ENCODE results near the gene ZFP69B. TPM values are rescaled to one million over a fixed set of nuclear protein-coding genes. Genes with fewer than 3 reads are reported as not detected.

ZFP69B gene
- total and polyA plus RNA-seq, 8 donors: 0.85 to 2.4 (median 1.5) TPM

DNA sequence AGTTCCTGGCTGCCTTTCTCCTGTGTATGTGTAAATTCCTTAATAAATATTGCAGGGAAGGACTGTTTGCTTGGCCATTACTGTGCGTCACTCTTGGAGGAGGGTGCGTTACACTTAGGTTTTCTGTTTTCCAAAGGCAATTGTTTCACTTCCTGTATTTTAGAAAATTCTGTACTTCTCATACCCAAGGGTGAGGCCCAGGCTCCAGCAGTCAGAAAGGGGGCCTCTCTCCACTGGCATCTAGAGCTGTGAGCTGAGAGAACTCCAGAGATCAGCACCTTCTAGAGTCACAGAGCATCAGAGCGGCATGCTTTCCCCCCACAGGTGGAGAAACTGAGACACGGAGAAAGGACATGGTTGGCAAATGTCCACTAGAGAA is 27.0 kb upstream of the ZFP69B start:
- no peak for DNase-seq
- no peaks in the 10 kb centered on the region for H3K4me1 ChIP-seq
- intact Hi-C loops (cut with DNase I): no loop called here
- TF ChIP-seq, protein P1, sequence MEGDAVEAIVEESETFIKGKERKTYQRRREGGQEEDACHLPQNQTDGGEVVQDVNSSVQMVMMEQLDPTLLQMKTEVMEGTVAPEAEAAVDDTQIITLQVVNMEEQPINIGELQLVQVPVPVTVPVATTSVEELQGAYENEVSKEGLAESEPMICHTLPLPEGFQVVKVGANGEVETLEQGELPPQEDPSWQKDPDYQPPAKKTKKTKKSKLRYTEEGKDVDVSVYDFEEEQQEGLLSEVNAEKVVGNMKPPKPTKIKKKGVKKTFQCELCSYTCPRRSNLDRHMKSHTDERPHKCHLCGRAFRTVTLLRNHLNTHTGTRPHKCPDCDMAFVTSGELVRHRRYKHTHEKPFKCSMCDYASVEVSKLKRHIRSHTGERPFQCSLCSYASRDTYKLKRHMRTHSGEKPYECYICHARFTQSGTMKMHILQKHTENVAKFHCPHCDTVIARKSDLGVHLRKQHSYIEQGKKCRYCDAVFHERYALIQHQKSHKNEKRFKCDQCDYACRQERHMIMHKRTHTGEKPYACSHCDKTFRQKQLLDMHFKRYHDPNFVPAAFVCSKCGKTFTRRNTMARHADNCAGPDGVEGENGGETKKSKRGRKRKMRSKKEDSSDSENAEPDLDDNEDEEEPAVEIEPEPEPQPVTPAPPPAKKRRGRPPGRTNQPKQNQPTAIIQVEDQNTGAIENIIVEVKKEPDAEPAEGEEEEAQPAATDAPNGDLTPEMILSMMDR (IDR thresholded peaks at IDR 0.05): no peak
- H3K27ac ChIP-seq: no peak overlapping the region
- no peak for FAIRE-seq
- H3K4me3 ChIP-seq: no peak overlapping the region
- peak in 2 of 4 donors; percentile 63 to 71 for ATAC-seq
- WGBS, 2 donors: 95 to 99% methylated on average over 4 of the region's 4 CpGs
- no peaks in the 10 kb centered on the region for H3K27me3 ChIP-seq
- no peaks in the 10 kb centered on the region for H3K9me3 ChIP-seq
- H3K36me3 ChIP-seq: peaks cover 0 to 4% (median 0%) of the 10 kb centered on the region in 3 donors

DNA sequence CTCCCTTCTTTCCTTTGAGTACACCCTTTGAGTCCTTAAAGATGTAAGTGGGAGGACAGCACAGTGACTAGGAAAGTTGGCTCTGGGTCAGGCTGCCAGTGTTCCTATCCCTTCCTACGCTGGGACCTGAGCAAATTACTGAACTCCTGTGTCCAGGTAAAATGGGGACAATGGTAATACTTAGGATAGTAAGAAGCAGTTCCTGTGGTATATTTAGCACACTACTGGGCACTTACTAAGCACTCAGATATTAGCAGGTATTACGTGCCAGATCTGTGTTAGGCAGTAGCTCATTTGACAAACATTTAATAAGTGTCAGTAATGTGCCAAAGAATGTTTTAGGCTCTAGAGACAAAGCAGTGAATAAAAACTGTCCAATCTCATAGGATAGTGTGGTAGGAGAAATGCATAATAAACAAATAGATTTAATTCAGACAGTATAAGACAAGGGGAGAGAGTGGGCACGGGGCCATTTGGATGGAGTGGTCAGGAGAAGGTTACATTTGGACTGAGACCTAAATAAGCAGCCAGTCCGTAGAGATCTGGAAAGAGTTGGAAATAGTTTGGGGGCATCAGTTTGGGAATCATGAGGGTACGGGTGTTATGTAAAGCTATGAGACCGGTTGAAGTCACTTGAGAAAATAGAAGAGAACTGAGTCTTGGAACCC is 26.2 kb upstream of the ZFP69B start:
- no peak for ATAC-seq
- no peak overlapping the region for H3K27ac ChIP-seq
- no peak for DNase-seq
- TF ChIP-seq, protein P1 (IDR thresholded peaks at IDR 0.05): no peak
- no peaks in the 10 kb centered on the region for H3K9me3 ChIP-seq
- H3K36me3 ChIP-seq: no peaks in the 10 kb centered on the region
- WGBS, 2 donors: 94 to 98% methylated on average over 6 of the region's 6 CpGs
- H3K4me3 ChIP-seq: no peak overlapping the region
- FAIRE-seq: no peak
- H3K27me3 ChIP-seq: no peaks in the 10 kb centered on the region
- H3K4me1 ChIP-seq: no peaks in the 10 kb centered on the region
- intact Hi-C loops (cut with DNase I): no loop called here

DNA sequence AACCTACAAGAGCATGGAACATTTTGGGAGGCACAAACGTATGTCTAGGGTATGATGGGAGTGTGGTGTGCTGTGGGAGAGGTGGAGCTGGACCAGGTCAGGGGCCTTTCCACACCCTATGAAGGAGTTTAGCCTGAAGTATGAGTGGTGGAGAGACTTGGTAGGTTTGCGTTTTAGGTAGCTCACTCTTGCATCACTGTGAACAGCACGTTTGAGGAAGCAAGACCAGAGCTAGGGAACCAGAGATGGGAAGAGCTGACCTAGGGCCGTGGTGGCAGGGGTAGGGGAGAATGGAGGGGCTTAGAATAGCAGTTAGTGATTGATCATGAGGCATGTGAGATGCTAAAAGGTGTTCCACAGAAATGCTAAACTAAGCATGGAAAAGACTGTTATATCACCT is 25.1 kb upstream of the ZFP69B start:
- Histone ChIP-seq H3K4me3 (no peak overlapping the region), H3K27me3 (no peaks in the 10 kb centered on the region), H3K9me3 (no peaks in the 10 kb centered on the region), H3K36me3 (no peaks in the 10 kb centered on the region), H3K27ac (no peak overlapping the region), H3K4me1 (no peaks in the 10 kb centered on the region)
- TF ChIP-seq, protein P1 (IDR thresholded peaks at IDR 0.05): no peak
- DNase-seq (no peak), FAIRE-seq (no peak), ATAC-seq (no peak)
- intact Hi-C loops (cut with DNase I): no loop called here
- WGBS, 2 donors: 89 to 93% methylated on average over 4 of the region's 4 CpGs

DNA sequence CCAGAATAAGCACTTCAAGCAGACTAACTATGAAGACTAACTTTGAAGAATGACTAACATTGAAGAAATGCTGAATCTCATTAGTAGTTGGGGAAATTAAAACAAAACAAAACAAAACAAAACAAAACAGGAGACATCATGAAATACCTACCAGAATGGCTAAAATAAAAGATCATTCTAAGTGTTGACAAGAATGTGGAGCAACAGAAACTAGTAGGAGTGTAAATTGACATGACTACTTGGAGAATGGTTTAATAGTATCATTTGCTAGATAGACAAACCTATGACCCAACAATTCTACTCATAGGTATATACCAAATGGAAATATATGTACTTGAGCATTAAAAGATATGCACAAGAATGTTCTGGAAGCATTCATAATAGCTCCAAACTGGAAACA is 18.9 kb upstream of the ZFP69B start:
- Histone ChIP-seq H3K36me3 (no peaks in the 10 kb centered on the region), H3K27me3 (no peaks in the 10 kb centered on the region), H3K4me1 (no peaks in the 10 kb centered on the region), H3K4me3 (no peak overlapping the region), H3K27ac (no peak overlapping the region), H3K9me3 (no peaks in the 10 kb centered on the region)
- TF ChIP-seq, protein P1 (IDR thresholded peaks at IDR 0.05): no peak
- ATAC-seq: no peak
- no peak for FAIRE-seq
- intact Hi-C loops (cut with DNase I): no loop called here
- no peak for DNase-seq

DNA sequence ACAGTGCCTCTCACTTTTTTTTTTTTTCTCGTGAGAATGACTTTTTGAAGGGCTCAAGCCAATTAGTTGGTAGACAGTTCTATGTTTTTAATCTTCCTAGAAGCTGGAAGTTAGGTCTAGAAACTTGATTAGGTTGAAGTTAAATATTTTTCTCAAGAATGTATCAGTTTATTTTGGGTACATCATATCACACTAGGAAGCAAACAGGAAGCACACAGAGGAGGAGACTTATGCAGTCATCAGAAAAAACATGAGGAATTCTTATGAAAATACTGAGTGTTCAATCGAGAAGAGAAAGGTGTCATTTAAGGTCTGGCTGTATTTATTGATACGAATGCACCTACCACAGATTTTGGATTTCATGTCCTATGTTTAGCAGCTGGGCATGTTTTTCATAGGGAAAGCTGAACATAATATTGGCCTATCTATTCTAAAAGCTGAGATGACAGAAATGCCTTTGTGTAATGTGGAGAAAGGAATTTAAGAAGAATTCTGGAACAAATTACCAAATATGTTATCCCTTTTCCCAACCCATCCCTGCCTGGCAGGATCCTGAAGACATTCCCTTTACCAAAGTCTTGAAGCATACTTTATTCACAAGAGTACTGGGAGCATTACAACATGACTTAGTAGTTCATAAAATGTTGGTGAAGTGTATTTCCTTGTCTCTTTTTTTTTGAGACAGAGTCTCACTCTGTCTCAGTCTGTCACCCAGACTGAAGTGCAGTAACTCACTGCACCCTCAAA is 17.5 kb upstream of the ZFP69B start:
- ATAC-seq (no peak), FAIRE-seq (no peak), DNase-seq (no peak)
- H3K9me3 ChIP-seq: no peaks in the 10 kb centered on the region
- no peaks in the 10 kb centered on the region for H3K4me1 ChIP-seq
- H3K36me3 ChIP-seq: no peaks in the 10 kb centered on the region
- WGBS, 2 donors: 61 to 65% methylated on average over 3 of the region's 3 CpGs
- no peak overlapping the region for H3K4me3 ChIP-seq
- TF ChIP-seq, protein P1 (IDR thresholded peaks at IDR 0.05): no peak
- intact Hi-C loops (cut with DNase I): no loop called here
- H3K27me3 ChIP-seq: no peaks in the 10 kb centered on the region
- H3K27ac ChIP-seq: no peak overlapping the region

Data from pancreas (tissue), 10 donors.